ENCODE measurements around the gene IL17RB.

The IL17RB gene

GRCh38 chr3:53812434-53812833, 33.9 kb upstream of the IL17RB start:
- DNase-seq (ENCODE audit: low spot score), result no peak

GRCh38 chr3:53813229-53813628, 33.1 kb upstream of the IL17RB start:
- no peak for DNase-seq (ENCODE audit: low spot score)

GRCh38 chr3:53813876-53814275, 32.5 kb upstream of the IL17RB start:
- no peak for DNase-seq (ENCODE audit: low spot score)

GRCh38 chr3:53815067-53815466, 31.3 kb upstream of the IL17RB start:
- no peak for DNase-seq (ENCODE audit: low spot score)

GRCh38 chr3:53815651-53816050, 30.7 kb upstream of the IL17RB start:
- no peak for DNase-seq (ENCODE audit: low spot score)

- DNase-seq (ENCODE audit: low spot score), result no peak
These were observed 29.9 kb upstream of the IL17RB start for GRCh38 chr3:53816425-53816824.

- DNase-seq (ENCODE audit: low spot score), result no peak
These were observed 29.2 kb upstream of the IL17RB start for GRCh38 chr3:53817211-53817610.

- DNase-seq (ENCODE audit: low spot score), result no peak
These were observed 28.6 kb upstream of the IL17RB start for GRCh38 chr3:53817809-53818208.

- DNase-seq (ENCODE audit: low spot score), result no peak
These were observed 27.9 kb upstream of the IL17RB start for GRCh38 chr3:53818221-53819162.

GRCh38 chr3:53819163-53819868, 27.1 kb upstream of the IL17RB start:
- DNase-seq (ENCODE audit: low spot score), result no peak

GRCh38 chr3:53820084-53820483, 26.3 kb upstream of the IL17RB start:
- no peak for DNase-seq (ENCODE audit: low spot score)

GRCh38 chr3:53820756-53821580, 25.4 kb upstream of the IL17RB start:
- DNase-seq (ENCODE audit: low spot score), result no peak

- DNase-seq (ENCODE audit: low spot score), result peak; percentile 61
These were observed 24.7 kb upstream of the IL17RB start for GRCh38 chr3:53821631-53822121.

GRCh38 chr3:53822331-53822741, 24.0 kb upstream of the IL17RB start:
- DNase-seq (ENCODE audit: low spot score), result no peak

- no peak for DNase-seq (ENCODE audit: low spot score)
These were observed 23.1 kb upstream of the IL17RB start for GRCh38 chr3:53823026-53823955.

- DNase-seq (ENCODE audit: low spot score), result no peak
These were observed 22.3 kb upstream of the IL17RB start for GRCh38 chr3:53823956-53824657.

GRCh38 chr3:53824795-53825194, 21.6 kb upstream of the IL17RB start:
- DNase-seq (ENCODE audit: low spot score), result no peak

GRCh38 chr3:53826048-53826447, 20.3 kb upstream of the IL17RB start:
- no peak for DNase-seq (ENCODE audit: low spot score)

GRCh38 chr3:53828581-53828980, 17.8 kb upstream of the IL17RB start:
- DNase-seq (ENCODE audit: low spot score), result no peak

GRCh38 chr3:53829605-53830004, 16.8 kb upstream of the IL17RB start:
- no peak for DNase-seq (ENCODE audit: low spot score)
